SK-N-MC (cell line): ENCODE measurements around the gene PERM1.

ENCODE experiments used
- EZH2 ChIP-seq: fragments of 200-600 bp; sonication (generic); IDR thresholded peaks from one replicate; pipeline ENCODE4 v1.6.1; 2017; ENCODE audit warnings: antibody characterized with exemption
- POLR2AphosphoS5 ChIP-seq: IDR thresholded peaks from 2 replicates; pipeline ENCODE4 v1.6.1; 2012; ENCODE audit warnings: mild to moderate bottlenecking, low read depth, low read length, borderline replicate concordance

DNA sequence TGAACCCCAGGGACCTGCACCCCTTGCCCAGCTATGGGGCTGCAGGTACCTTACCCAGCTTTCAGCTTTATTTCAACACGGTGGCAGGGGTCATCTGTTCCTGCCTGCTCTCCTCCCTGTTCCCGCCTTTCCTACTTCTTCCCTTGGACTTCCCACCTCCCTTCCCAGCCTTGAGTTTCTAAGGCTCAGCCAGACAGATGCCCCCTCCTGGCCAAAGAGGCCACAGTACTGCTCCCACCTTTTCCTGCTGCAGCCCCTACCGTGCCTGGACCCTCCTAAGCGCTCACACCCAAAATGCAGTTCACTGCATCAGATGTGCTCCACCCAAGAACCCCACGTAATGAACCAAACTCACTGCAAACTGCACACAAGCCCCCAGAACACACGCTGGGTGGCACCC lies 30.5 kb downstream of the PERM1 start:
- TF ChIP-seq EZH2: no peak
- TF ChIP-seq POLR2AphosphoS5: no peak
